Neural cell (in vitro differentiated cells): ENCODE data around the gene GAPVD1. TPM values are rescaled to one million over a fixed set of nuclear protein-coding genes. Genes with fewer than 3 reads are reported as not detected.

Source experiments
- H2AFZ ChIP-seq: fragments of 200-600, 300-800 bp; sonication (generic), shearing (Covaris generic); 2 replicates; pipeline ENCODE4 v1.6.0; 2014; ENCODE audit warnings: low read depth, mild to moderate bottlenecking, antibody characterized with exemption, low read length, moderate library complexity
- H3F3A ChIP-seq: fragments of 200-600 bp; shearing (Covaris generic); 2 replicates; pipeline ENCODE4 v1.6.1; 2016; ENCODE audit warnings: mild to moderate bottlenecking, moderate library complexity, mixed read lengths, antibody characterized with exemption, low read length; ENCODE audit not compliant: insufficient read depth, poor library complexity, severe bottlenecking
- H3K27ac ChIP-seq: fragments of 200-600, 300-800 bp; sonication (generic), shearing (Covaris generic); 2 replicates; pipeline ENCODE4 v1.5.1; 2014; ENCODE audit warnings: mild to moderate bottlenecking, low read length, moderate library complexity
- H3K27me3 ChIP-seq: fragments of 300-800, 200-600 bp; sonication (generic), shearing (Covaris generic); 2 replicates; pipeline ENCODE4 v1.6.0; 2014; ENCODE audit warnings: mild to moderate bottlenecking, low read depth, low read length, moderate library complexity; ENCODE audit not compliant: insufficient read depth
- H3K36me3 ChIP-seq: fragments of 300-800, 200-600 bp; sonication (generic), shearing (Covaris generic); 2 replicates; pipeline ENCODE4 v1.5.1; 2014; ENCODE audit warnings: mild to moderate bottlenecking, antibody characterized with exemption, low read length, moderate library complexity; ENCODE audit not compliant: insufficient read depth
- H3K4me2 ChIP-seq: fragments of 300-800, 200-600 bp; sonication (generic), shearing (Covaris generic); 2 replicates; pipeline ENCODE4 v1.6.0; 2014; ENCODE audit warnings: mild to moderate bottlenecking, low read length
- H3K4me3 ChIP-seq: fragments of 300-800, 200-600 bp; sonication (generic), shearing (Covaris generic); 2 replicates; pipeline ENCODE4 v1.5.1; 2014; ENCODE audit warnings: mild to moderate bottlenecking, low read length, moderate library complexity
- H3K79me2 ChIP-seq: fragments of 200-600 bp; shearing (Covaris generic); replicated peaks from 2 replicates; pipeline ENCODE4 v1.6.0; 2014; ENCODE audit warnings: mild to moderate bottlenecking, low read length, moderate library complexity; ENCODE audit not compliant: insufficient read depth
- H3K9ac ChIP-seq: fragments of 300-800, 200-600 bp; sonication (generic), shearing (Covaris generic); 2 replicates; pipeline ENCODE4 v1.6.1; 2016; ENCODE audit warnings: mild to moderate bottlenecking, low read length, mixed read lengths
- H3K9me2 ChIP-seq: fragments of 200-600 bp; shearing (Covaris generic); 2 replicates; pipeline ENCODE4 v1.6.1; 2016; ENCODE audit warnings: mild to moderate bottlenecking, low read length, mixed read lengths; ENCODE audit not compliant: insufficient read depth
- H3K9me3 ChIP-seq: fragments of 200-600, 300-800 bp; sonication (generic), shearing (Covaris generic); 2 replicates; pipeline ENCODE4 v1.6.1; 2016; ENCODE audit warnings: mild to moderate bottlenecking, mixed run types, low read length, moderate library complexity, mixed read lengths
- H4K20me1 ChIP-seq: fragments of 200-600 bp; shearing (Covaris generic); 2 replicates; pipeline ENCODE4 v1.6.1; 2016; ENCODE audit warnings: mild to moderate bottlenecking, mixed run types; ENCODE audit not compliant: insufficient read depth
- EP300 ChIP-seq: fragments of 450-650 bp; conservative IDR thresholded peaks from 2 replicates; pipeline ENCODE4 v1.6.1; 2014; ENCODE audit warnings: antibody characterized with exemption, mild to moderate bottlenecking, moderate library complexity; ENCODE audit not compliant: poor library complexity, severe bottlenecking
- EZH2 ChIP-seq: fragments of 200-600, 300-800 bp; shearing (Covaris generic), sonication (generic); IDR thresholded peaks from 2 replicates; pipeline ENCODE4 v1.6.1; 2014; ENCODE audit warnings: antibody characterized with exemption, low read length, borderline replicate concordance, mild to moderate bottlenecking; ENCODE audit not compliant: insufficient read depth, poor library complexity, severe bottlenecking
- MXI1 ChIP-seq: fragments of 450-650 bp; conservative IDR thresholded peaks from 2 replicates; pipeline ENCODE4 v1.6.1; 2014; ENCODE audit warnings: antibody characterized with exemption, mild to moderate bottlenecking; ENCODE audit not compliant: poor library complexity, severe bottlenecking
- POLR2AphosphoS5 ChIP-seq: IDR thresholded peaks from 2 replicates; pipeline ENCODE4 v1.6.1; 2012
- RAD21 ChIP-seq: fragments of 450-650 bp; conservative IDR thresholded peaks from 2 replicates; pipeline ENCODE4 v1.6.1; 2014; ENCODE audit warnings: antibody characterized with exemption, mild to moderate bottlenecking, moderate library complexity
- SMC3 ChIP-seq: fragments of 450-650 bp; conservative IDR thresholded peaks from 2 replicates; pipeline ENCODE4 v1.6.1; 2014; ENCODE audit warnings: antibody characterized with exemption, mild to moderate bottlenecking, moderate library complexity; ENCODE audit not compliant: poor library complexity
- TAF1 ChIP-seq: IDR thresholded peaks from 2 replicates; pipeline ENCODE4 v1.6.1; 2012; ENCODE audit warnings: low read depth
- polyA plus RNA-seq: library from polyadenylated mRNA; depleted of rRNA; stranded (reverse); fragments of >200 nt; gene quantifications from 2 replicates; pipeline ENCODE4 v1.2.3, GENCODE V29; 2014
- TF ChIP-seq, protein P1 (sequence below): fragments of 450-650 bp; IDR thresholded peaks from 2 replicates; pipeline ENCODE4 v1.5.1; 2014; ENCODE audit warnings: antibody characterized with exemption, mild to moderate bottlenecking, moderate library complexity; ENCODE audit not compliant: poor library complexity, severe bottlenecking
- TF ChIP-seq, protein P2 (sequence below): IDR thresholded peaks from 2 replicates; pipeline ENCODE4 v1.6.1; 2012; ENCODE audit warnings: borderline replicate concordance

Gene GAPVD1
- polyA plus RNA-seq, 1 donor from 2014 or later: 49.2 TPM

DNA sequence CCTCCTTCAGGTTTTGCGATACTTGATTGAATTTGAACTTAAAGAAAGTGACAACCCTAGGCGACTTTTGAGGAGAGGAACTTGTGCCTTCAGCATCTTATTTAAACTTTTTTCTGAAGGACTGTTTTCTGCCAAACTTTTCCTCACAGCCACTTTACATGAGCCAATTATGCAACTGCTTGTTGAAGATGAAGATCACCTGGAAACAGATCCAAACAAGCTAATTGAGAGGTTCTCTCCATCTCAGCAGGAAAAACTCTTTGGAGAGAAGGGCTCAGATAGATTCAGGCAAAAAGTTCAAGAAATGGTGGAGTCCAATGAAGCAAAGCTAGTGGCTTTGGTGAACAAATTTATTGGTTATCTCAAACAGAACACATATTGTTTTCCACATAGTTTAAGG lies 40.6 kb downstream of the GAPVD1 start:
- Histone ChIP-seq H3K4me3 (no peak overlapping the region), H3K9ac (no peak overlapping the region), H3K9me2 (no peaks in the 10 kb centered on the region), H3K27me3 (no peaks in the 10 kb centered on the region), H3K9me3 (no peaks in the 10 kb centered on the region), H4K20me1 (no peaks in the 10 kb centered on the region), H2AFZ (no peak overlapping the region), H3F3A (no peaks in the 10 kb centered on the region), H3K79me2 (no peaks in the 10 kb centered on the region), H3K27ac (no peak overlapping the region), H3K36me3 (peaks cover 4% of the 10 kb centered on the region), H3K4me2 (no peak overlapping the region)
- TF ChIP-seq EZH2 (no peak), TAF1 (no peak), SMC3 (no peak), POLR2AphosphoS5 (no peak), MXI1 (no peak), RAD21 (no peak), EP300 (no peak)
- TF ChIP-seq, protein P1, sequence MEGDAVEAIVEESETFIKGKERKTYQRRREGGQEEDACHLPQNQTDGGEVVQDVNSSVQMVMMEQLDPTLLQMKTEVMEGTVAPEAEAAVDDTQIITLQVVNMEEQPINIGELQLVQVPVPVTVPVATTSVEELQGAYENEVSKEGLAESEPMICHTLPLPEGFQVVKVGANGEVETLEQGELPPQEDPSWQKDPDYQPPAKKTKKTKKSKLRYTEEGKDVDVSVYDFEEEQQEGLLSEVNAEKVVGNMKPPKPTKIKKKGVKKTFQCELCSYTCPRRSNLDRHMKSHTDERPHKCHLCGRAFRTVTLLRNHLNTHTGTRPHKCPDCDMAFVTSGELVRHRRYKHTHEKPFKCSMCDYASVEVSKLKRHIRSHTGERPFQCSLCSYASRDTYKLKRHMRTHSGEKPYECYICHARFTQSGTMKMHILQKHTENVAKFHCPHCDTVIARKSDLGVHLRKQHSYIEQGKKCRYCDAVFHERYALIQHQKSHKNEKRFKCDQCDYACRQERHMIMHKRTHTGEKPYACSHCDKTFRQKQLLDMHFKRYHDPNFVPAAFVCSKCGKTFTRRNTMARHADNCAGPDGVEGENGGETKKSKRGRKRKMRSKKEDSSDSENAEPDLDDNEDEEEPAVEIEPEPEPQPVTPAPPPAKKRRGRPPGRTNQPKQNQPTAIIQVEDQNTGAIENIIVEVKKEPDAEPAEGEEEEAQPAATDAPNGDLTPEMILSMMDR: no peak
- TF ChIP-seq, protein P2, sequence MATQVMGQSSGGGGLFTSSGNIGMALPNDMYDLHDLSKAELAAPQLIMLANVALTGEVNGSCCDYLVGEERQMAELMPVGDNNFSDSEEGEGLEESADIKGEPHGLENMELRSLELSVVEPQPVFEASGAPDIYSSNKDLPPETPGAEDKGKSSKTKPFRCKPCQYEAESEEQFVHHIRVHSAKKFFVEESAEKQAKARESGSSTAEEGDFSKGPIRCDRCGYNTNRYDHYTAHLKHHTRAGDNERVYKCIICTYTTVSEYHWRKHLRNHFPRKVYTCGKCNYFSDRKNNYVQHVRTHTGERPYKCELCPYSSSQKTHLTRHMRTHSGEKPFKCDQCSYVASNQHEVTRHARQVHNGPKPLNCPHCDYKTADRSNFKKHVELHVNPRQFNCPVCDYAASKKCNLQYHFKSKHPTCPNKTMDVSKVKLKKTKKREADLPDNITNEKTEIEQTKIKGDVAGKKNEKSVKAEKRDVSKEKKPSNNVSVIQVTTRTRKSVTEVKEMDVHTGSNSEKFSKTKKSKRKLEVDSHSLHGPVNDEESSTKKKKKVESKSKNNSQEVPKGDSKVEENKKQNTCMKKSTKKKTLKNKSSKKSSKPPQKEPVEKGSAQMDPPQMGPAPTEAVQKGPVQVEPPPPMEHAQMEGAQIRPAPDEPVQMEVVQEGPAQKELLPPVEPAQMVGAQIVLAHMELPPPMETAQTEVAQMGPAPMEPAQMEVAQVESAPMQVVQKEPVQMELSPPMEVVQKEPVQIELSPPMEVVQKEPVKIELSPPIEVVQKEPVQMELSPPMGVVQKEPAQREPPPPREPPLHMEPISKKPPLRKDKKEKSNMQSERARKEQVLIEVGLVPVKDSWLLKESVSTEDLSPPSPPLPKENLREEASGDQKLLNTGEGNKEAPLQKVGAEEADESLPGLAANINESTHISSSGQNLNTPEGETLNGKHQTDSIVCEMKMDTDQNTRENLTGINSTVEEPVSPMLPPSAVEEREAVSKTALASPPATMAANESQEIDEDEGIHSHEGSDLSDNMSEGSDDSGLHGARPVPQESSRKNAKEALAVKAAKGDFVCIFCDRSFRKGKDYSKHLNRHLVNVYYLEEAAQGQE: no peak

DNA sequence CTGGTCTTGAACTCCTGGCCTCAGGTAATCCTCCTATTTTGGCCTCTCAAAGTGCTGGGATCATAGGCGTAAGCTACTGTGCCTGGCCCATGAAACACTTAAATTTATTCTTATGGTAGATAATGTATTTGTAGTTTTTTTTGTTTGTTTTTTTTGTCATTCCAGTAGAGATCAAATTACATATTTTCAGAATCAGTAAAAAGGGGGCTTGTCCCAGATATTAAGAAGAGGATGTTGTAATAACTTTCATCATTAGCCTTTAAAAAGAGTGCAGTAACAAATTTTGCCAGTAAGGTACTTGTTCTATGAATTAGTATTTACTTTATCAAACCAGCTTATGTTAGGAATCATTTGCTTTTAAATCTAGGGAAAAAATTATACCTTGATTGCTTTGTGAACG lies 42.6 kb downstream of the GAPVD1 start:
- Histone ChIP-seq H3F3A (no peaks in the 10 kb centered on the region), H3K79me2 (no peaks in the 10 kb centered on the region), H4K20me1 (no peaks in the 10 kb centered on the region), H3K4me3 (no peak overlapping the region), H2AFZ (no peak overlapping the region), H3K9ac (no peak overlapping the region), H3K9me2 (no peaks in the 10 kb centered on the region), H3K4me2 (no peak overlapping the region), H3K9me3 (no peaks in the 10 kb centered on the region), H3K27me3 (no peaks in the 10 kb centered on the region), H3K27ac (no peak overlapping the region), H3K36me3 (peaks cover 10% of the 10 kb centered on the region)
- TF ChIP-seq MXI1 (no peak), TAF1 (no peak), SMC3 (no peak), POLR2AphosphoS5 (no peak), RAD21 (no peak), EZH2 (no peak), EP300 (no peak)
- TF ChIP-seq, protein P2: no peak
